ENCODE measurements around the gene ERRFI1. TPM values are rescaled to one million over a fixed set of nuclear protein-coding genes. Genes with fewer than 3 reads are reported as not detected.

ERRFI1 gene
- total and polyA plus RNA-seq, 2 experiments from 2014 or later: 29.7 to 50.8 TPM

DNA sequence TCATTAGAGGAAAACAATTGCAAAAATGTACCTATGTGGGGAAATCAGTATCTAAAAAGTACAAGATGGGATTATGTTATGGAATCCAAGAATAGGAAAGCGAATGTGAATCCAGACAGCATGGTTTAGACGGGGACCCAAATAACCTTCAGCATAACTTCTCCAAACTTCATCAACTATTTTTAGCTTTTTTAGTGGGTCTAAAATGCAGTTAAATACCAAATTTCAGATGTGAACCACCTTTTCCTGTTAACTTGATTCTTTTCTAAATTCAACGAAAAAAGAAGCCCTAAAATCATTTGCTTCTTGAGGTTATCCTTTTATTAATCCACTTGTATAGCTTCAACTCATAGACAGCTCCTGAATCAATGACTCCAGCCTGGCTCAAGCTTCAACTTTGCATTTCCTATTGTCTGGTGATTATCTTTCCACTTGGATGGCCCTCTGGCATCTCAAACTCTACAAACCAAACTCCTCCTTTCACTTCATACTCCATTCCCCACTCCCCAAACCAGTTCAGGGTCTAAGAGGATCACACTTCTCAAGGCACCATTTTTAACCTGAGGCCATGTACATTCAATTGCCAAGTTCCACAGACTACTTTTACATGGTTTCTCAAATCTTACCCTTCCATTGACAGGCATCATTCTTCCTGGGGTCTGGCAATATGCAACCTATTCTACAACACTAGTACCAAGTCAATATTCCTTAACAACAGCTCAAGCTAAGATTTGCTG is 7.4 kb downstream of the ERRFI1 start:
- Histone ChIP-seq H3K9ac (no peak overlapping the region), H3K9me2 (ENCODE audit: insufficient read depth) (no peaks in the 10 kb centered on the region), H3K27me3 (replicated peaks; ENCODE audit: insufficient read depth) (no peaks in the 10 kb centered on the region), H3K79me2 (ENCODE audit: insufficient read depth) (peaks cover 82% of the 10 kb centered on the region), H3K4me1 (ENCODE audit: insufficient read depth) (peaks cover 83% of the 10 kb centered on the region), H3K4me2 (ENCODE audit: unreplicated experiment) (no peak overlapping the region), H3K9me3 (ENCODE audit: low read depth) (no peaks in the 10 kb centered on the region), H3K27ac (peak overlapping the region; percentile 3; the same call in 1 of the 2 replicates), H2AFZ (no peak overlapping the region), H3K4me3 (peak overlapping the region; percentile 13; the same call in 1 of the 2 replicates), H3F3A (ENCODE audit: insufficient read depth) (peaks cover 86% of the 10 kb centered on the region), H4K20me1 (ENCODE audit: insufficient read depth) (no peaks in the 10 kb centered on the region), H3K36me3 (ENCODE audit: low read depth) (no peaks in the 10 kb centered on the region)
- in situ Hi-C loops (cut with MboI): no loop called here
- DNase-seq: no peak
- 88 to 90% methylated on average over 3 of the region's 3 CpGs for WGBS, 2 experiments (ENCODE audit: low coverage in 1 of 2, low lambda C conversion rate in 2 of 2, missing lambda C conversion rate in 2 of 2)
- TF ChIP-seq EZH2 (IDR thresholded peaks at IDR 0.05; ENCODE audit: insufficient read depth, poor library complexity, severe bottlenecking) (no peak), EZH2phosphoT487 (IDR thresholded peaks at IDR 0.05; ENCODE audit: insufficient read depth, low read depth) (no peak)

GRCh38 chr1:8017495-8018197 is 8.5 kb downstream of the ERRFI1 start:
- H3K4me2 ChIP-seq (ENCODE audit: unreplicated experiment): peak overlapping the region; percentile 43
- 0 out of 2 replicates have a peak overlapping the region, but pooled peaks have one; percentile 10 for H3K9ac ChIP-seq
- H3K4me1 ChIP-seq (ENCODE audit: insufficient read depth): peaks cover 76% of the 10 kb centered on the region
- H3K9me3 ChIP-seq (ENCODE audit: low read depth): no peaks in the 10 kb centered on the region
- no peak overlapping the region for H2AFZ ChIP-seq
- WGBS, 2 experiments (ENCODE audit: low coverage in 1 of 2, low lambda C conversion rate in 2 of 2, missing lambda C conversion rate in 2 of 2): 9 to 11% methylated on average over 5 of the region's 5 CpGs
- H3K27me3 ChIP-seq (replicated peaks; ENCODE audit: insufficient read depth): no peaks in the 10 kb centered on the region
- peak overlapping the region; percentile 13 for H3K4me3 ChIP-seq
- TF ChIP-seq EZH2 (IDR thresholded peaks at IDR 0.05; ENCODE audit: insufficient read depth, poor library complexity, severe bottlenecking) (no peak), EZH2phosphoT487 (IDR thresholded peaks at IDR 0.05; ENCODE audit: insufficient read depth, low read depth) (peak; percentile 87)
- in situ Hi-C loops (cut with MboI): no loop called here
- H3K27ac ChIP-seq: peak overlapping the region; percentile 15
- no peaks in the 10 kb centered on the region for H3K9me2 ChIP-seq (ENCODE audit: insufficient read depth)
- no peaks in the 10 kb centered on the region for H4K20me1 ChIP-seq (ENCODE audit: insufficient read depth)
- peaks cover 96% of the 10 kb centered on the region for H3F3A ChIP-seq (ENCODE audit: insufficient read depth)
- peak; percentile 64 for DNase-seq
- peaks cover 9% of the 10 kb centered on the region for H3K36me3 ChIP-seq (ENCODE audit: low read depth)
- peaks cover 80% of the 10 kb centered on the region for H3K79me2 ChIP-seq (ENCODE audit: insufficient read depth)

- Histone ChIP-seq H3K4me3 (no peak overlapping the region), H3F3A (ENCODE audit: insufficient read depth) (peaks cover 97% of the 10 kb centered on the region), H4K20me1 (ENCODE audit: insufficient read depth) (no peaks in the 10 kb centered on the region), H2AFZ (no peak overlapping the region), H3K4me1 (ENCODE audit: insufficient read depth) (peaks cover 73% of the 10 kb centered on the region), H3K79me2 (ENCODE audit: insufficient read depth) (peaks cover 80% of the 10 kb centered on the region), H3K4me2 (ENCODE audit: unreplicated experiment) (peak overlapping the region; percentile 43), H3K36me3 (ENCODE audit: low read depth) (peaks cover 17% of the 10 kb centered on the region), H3K9ac (0 out of 2 replicates have a peak overlapping the region, but pooled peaks have one; percentile 10), H3K27ac (no peak overlapping the region), H3K9me3 (ENCODE audit: low read depth) (no peaks in the 10 kb centered on the region), H3K27me3 (replicated peaks; ENCODE audit: insufficient read depth) (no peaks in the 10 kb centered on the region), H3K9me2 (ENCODE audit: insufficient read depth) (no peaks in the 10 kb centered on the region)
- in situ Hi-C loops (cut with MboI): no loop called here
- no peak for TF ChIP-seq EZH2 (IDR thresholded peaks at IDR 0.05; ENCODE audit: insufficient read depth, poor library complexity, severe bottlenecking)
- no peak for TF ChIP-seq EZH2phosphoT487 (IDR thresholded peaks at IDR 0.05; ENCODE audit: insufficient read depth, low read depth)
- DNase-seq: no peak
Observed at GRCh38 chr1:8016895-8017241, 9.2 kb downstream of the ERRFI1 start.

- peaks cover 71% of the 10 kb centered on the region for H3K4me1 ChIP-seq (ENCODE audit: insufficient read depth)
- no peak for DNase-seq
- no peak overlapping the region for H3K9ac ChIP-seq
- no peak overlapping the region for H3K4me3 ChIP-seq
- peaks cover 22% of the 10 kb centered on the region for H3K36me3 ChIP-seq (ENCODE audit: low read depth)
- WGBS, 2 experiments (ENCODE audit: low coverage in 1 of 2, low lambda C conversion rate in 2 of 2, missing lambda C conversion rate in 2 of 2): 38 to 42% methylated on average over 4 of the region's 4 CpGs
- peak overlapping the region; percentile 40 for H3K4me2 ChIP-seq (ENCODE audit: unreplicated experiment)
- no peaks in the 10 kb centered on the region for H4K20me1 ChIP-seq (ENCODE audit: insufficient read depth)
- H3F3A ChIP-seq (ENCODE audit: insufficient read depth): peaks cover 99% of the 10 kb centered on the region
- in situ Hi-C loops (cut with MboI): no loop called here
- TF ChIP-seq EZH2 (IDR thresholded peaks at IDR 0.05; ENCODE audit: insufficient read depth, poor library complexity, severe bottlenecking) (no peak), EZH2phosphoT487 (IDR thresholded peaks at IDR 0.05; ENCODE audit: insufficient read depth, low read depth) (no peak)
- H3K9me2 ChIP-seq (ENCODE audit: insufficient read depth): no peaks in the 10 kb centered on the region
- H3K27me3 ChIP-seq (replicated peaks; ENCODE audit: insufficient read depth): no peaks in the 10 kb centered on the region
- peaks cover 79% of the 10 kb centered on the region for H3K79me2 ChIP-seq (ENCODE audit: insufficient read depth)
- no peak overlapping the region for H2AFZ ChIP-seq
- H3K9me3 ChIP-seq (ENCODE audit: low read depth): no peaks in the 10 kb centered on the region
- no peak overlapping the region for H3K27ac ChIP-seq
Observed at GRCh38 chr1:8016210-8016894, 9.8 kb downstream of the ERRFI1 start.
